PC-9 (cell line): Measurements from ENCODE around the gene CNTN5. TPM values are rescaled to one million over a fixed set of nuclear protein-coding genes. Genes with fewer than 3 reads are reported as not detected.

Experiments
- BruUV-seq: library from RNA; stranded (reverse); fragments of 400-500 nt; replicated peaks from 2 replicates; lab custom pipeline; 2021; lab: Mats Ljungman, UMichigan
- CTCF ChIA-PET: fragments of 300-600 bp; sonication (Branson Sonifier 250); formaldehyde crosslinking; loops from one replicate; lab custom pipeline; 2022; ENCODE audit warnings: antibody characterized with exemption; lab: Charles Lee
- POLR2A ChIA-PET: fragments of 300-600 bp; sonication (Branson Sonifier 250); formaldehyde crosslinking; loops from one replicate; lab custom pipeline; 2022; ENCODE audit warnings: antibody characterized with exemption; ENCODE audit not compliant: unreplicated experiment; lab: Charles Lee
- DNase-seq, 2 experiments: peaks; one replicate each; pipeline versions ENCODE4 v3.0.0 to v3.0.0-alpha.2; 2015 to 2022; ENCODE audit warnings: mixed read lengths in 1 of 2
- H2AFZ ChIP-seq: fragments of 200-600 bp; sonication (generic); 2 replicates; pipeline ENCODE4 v1.8.1; 2017; ENCODE audit warnings: antibody characterized with exemption
- H3F3A ChIP-seq: fragments of 200-600 bp; sonication (generic); 2 replicates; pipeline ENCODE4 v1.8.1; 2017; ENCODE audit warnings: antibody characterized with exemption, mild to moderate bottlenecking, low read depth; ENCODE audit not compliant: insufficient read depth
- H3K27ac ChIP-seq: fragments of 200-600 bp; sonication (generic); 2 replicates; pipeline ENCODE4 v1.6.1; 2016; ENCODE audit warnings: mixed run types
- H3K27me3 ChIP-seq: fragments of 200-600 bp; sonication (generic); 2 replicates; pipeline ENCODE4 v1.6.1; 2016; ENCODE audit warnings: low read depth, mixed run types; ENCODE audit not compliant: insufficient read depth
- H3K36me3 ChIP-seq: fragments of 200-600 bp; sonication (generic); 2 replicates; pipeline ENCODE4 v1.6.1; 2016; ENCODE audit warnings: low read depth, mixed run types
- H3K4me1 ChIP-seq: fragments of 200-600 bp; sonication (generic); replicated peaks from 2 replicates; pipeline ENCODE4 v1.6.1; 2016; ENCODE audit warnings: mixed run types; ENCODE audit not compliant: insufficient read depth
- H3K4me2 ChIP-seq: fragments of 200-600 bp; sonication (generic); 2 replicates; pipeline ENCODE4 v1.6.1; 2017; ENCODE audit warnings: mixed run types
- H3K4me3 ChIP-seq: fragments of 200-600 bp; sonication (generic); 2 replicates; pipeline ENCODE4 v1.6.1; 2016; ENCODE audit warnings: mixed run types
- H3K79me2 ChIP-seq: fragments of 200-600 bp; sonication (generic); 2 replicates; pipeline ENCODE4 v1.6.1; 2017; ENCODE audit warnings: low read depth, mixed run types
- H3K9me2 ChIP-seq: fragments of 200-600 bp; sonication (generic); 2 replicates; pipeline ENCODE4 v1.8.1; 2017; ENCODE audit warnings: mild to moderate bottlenecking; ENCODE audit not compliant: insufficient read depth
- H3K9me3 ChIP-seq: fragments of 200-600 bp; sonication (generic); 2 replicates; pipeline ENCODE4 v1.8.1; 2016; ENCODE audit warnings: low read depth; ENCODE audit not compliant: insufficient read depth
- H4K20me1 ChIP-seq: fragments of 200-600 bp; sonication (generic); 2 replicates; pipeline ENCODE4 v1.8.1; 2017; ENCODE audit not compliant: insufficient read depth
- EZH2 ChIP-seq: fragments of 200-600 bp; sonication (generic); IDR thresholded peaks from 2 replicates; pipeline ENCODE4 v1.8.0; 2017; ENCODE audit warnings: antibody characterized with exemption, low read depth
- intact Hi-C: fragments of 100-400 bp; cut with micrococcal nuclease; formaldehyde crosslinking; loops from one replicate; pipeline ENCODE4 v1.10.0; 2022; ENCODE audit not compliant: unreplicated experiment
- total RNA-seq: library from RNA; stranded (reverse); gene quantifications from 2 replicates; pipeline ENCODE4 v1.2.3, GENCODE V29; 2021
- TF ChIP-seq, protein P1 (sequence below): fragments of 200-600 bp; sonication (generic); conservative IDR thresholded peaks from 2 replicates; pipeline ENCODE4 v1.6.1; 2017; ENCODE audit warnings: mixed run types, antibody characterized with exemption, mild to moderate bottlenecking, moderate library complexity

Gene CNTN5
- total RNA-seq, 1 experiment from 2014 or later = not detected

DNA sequence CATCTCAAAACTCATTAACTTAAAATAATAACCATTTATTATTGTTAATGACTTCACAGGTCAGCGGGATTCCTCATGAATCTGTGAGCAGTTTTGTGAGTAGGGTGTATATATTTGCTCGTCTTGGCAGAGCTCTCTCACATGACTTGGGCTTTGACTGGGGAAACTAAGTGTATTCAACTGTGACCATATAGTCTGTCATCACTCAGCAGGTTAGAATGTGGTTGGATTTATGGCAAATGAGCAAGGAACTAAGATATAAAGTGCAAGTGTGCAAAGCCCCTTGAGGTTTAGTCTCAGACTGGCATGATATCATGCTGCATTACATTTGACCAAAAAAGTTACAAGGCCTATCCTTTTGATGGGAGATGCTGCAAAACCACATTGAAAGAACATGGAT is 254.8 kb downstream of the CNTN5 start:
- no TSS peak for BruUV-seq
- no peak overlapping the region for H2AFZ ChIP-seq
- H3K36me3 ChIP-seq = no peaks in the 10 kb centered on the region
- 0 out of 2 replicates have a peak, but pooled peaks cover 3% of the 10 kb centered on the region for H3K9me2 ChIP-seq
- intact Hi-C loops = no loop called here
- H3K79me2 ChIP-seq = no peaks in the 10 kb centered on the region
- ChIA-PET POLR2A (no interaction called here), CTCF (no interaction called here)
- no peaks in the 10 kb centered on the region for H3K4me1 ChIP-seq
- H3K9me3 ChIP-seq = no peaks in the 10 kb centered on the region
- no peak overlapping the region for H3K27ac ChIP-seq
- H3F3A ChIP-seq = no peaks in the 10 kb centered on the region
- TF ChIP-seq, protein P1, sequence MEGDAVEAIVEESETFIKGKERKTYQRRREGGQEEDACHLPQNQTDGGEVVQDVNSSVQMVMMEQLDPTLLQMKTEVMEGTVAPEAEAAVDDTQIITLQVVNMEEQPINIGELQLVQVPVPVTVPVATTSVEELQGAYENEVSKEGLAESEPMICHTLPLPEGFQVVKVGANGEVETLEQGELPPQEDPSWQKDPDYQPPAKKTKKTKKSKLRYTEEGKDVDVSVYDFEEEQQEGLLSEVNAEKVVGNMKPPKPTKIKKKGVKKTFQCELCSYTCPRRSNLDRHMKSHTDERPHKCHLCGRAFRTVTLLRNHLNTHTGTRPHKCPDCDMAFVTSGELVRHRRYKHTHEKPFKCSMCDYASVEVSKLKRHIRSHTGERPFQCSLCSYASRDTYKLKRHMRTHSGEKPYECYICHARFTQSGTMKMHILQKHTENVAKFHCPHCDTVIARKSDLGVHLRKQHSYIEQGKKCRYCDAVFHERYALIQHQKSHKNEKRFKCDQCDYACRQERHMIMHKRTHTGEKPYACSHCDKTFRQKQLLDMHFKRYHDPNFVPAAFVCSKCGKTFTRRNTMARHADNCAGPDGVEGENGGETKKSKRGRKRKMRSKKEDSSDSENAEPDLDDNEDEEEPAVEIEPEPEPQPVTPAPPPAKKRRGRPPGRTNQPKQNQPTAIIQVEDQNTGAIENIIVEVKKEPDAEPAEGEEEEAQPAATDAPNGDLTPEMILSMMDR = no peak
- TF ChIP-seq EZH2 = no peak
- DNase-seq = peak in 1 of 2 experiments; percentile 21
- H3K27me3 ChIP-seq = no peaks in the 10 kb centered on the region
- no peak overlapping the region for H3K4me3 ChIP-seq
- no peaks in the 10 kb centered on the region for H4K20me1 ChIP-seq
- H3K4me2 ChIP-seq = no peak overlapping the region

DNA sequence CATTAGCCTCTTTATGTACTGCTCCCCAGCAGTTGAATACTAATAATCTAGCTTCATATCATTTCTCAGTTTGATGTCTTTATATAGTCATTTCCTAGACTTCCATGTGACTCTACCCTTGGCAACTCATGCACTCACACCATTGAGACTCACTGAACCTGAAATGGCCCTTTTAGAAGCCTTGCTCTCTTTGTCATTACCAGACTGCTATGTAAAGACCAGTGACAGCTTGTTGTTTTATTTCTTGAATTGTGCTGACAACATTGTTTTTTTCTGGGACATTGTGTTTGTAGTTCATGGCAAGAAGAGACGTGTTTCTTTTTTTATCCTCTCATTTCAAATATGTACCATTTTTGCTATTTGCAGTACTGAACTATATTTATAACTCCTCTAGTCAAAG is 256.5 kb downstream of the CNTN5 start:
- TF ChIP-seq EZH2 = no peak
- TF ChIP-seq, protein P1 = no peak
- H3K4me1 ChIP-seq = no peaks in the 10 kb centered on the region
- no peak overlapping the region for H3K4me2 ChIP-seq
- no peaks in the 10 kb centered on the region for H3F3A ChIP-seq
- CTCF ChIA-PET = no interaction called here
- 0 out of 2 replicates have a peak, but pooled peaks cover 3% of the 10 kb centered on the region for H3K9me2 ChIP-seq
- no peaks in the 10 kb centered on the region for H3K27me3 ChIP-seq
- no peak for DNase-seq
- no peak overlapping the region for H3K4me3 ChIP-seq
- H3K36me3 ChIP-seq = no peaks in the 10 kb centered on the region
- intact Hi-C loops = no loop called here
- H2AFZ ChIP-seq = no peak overlapping the region
- H3K79me2 ChIP-seq = no peaks in the 10 kb centered on the region
- no TSS peak for BruUV-seq
- H3K27ac ChIP-seq = no peak overlapping the region
- POLR2A ChIA-PET = no interaction called here
- H3K9me3 ChIP-seq = no peaks in the 10 kb centered on the region
- H4K20me1 ChIP-seq = no peaks in the 10 kb centered on the region

DNA sequence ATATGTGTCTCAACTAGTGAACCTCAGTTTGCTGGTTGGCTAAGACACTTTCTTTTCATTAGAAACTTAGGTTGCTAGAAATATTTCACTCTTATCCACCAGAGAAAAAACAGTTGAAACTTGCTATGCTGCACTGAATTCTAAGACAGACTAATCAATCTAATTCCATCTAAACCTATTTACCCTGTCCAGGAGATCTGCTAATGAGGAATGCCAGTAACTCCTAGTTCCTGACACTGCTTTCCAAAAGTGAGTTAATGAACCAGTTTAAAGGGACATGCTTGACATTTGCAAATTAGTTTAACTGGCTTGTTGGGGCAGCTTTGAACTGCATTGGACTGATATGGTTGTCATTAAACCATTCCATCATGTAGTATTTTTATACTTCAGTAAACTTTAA is 258.5 kb downstream of the CNTN5 start:
- Histone ChIP-seq H3K36me3 (no peaks in the 10 kb centered on the region), H3K9me2 (0 out of 2 replicates have a peak, but pooled peaks cover 3% of the 10 kb centered on the region), H3K9me3 (no peaks in the 10 kb centered on the region), H3K4me2 (no peak overlapping the region), H3K27me3 (no peaks in the 10 kb centered on the region), H3K27ac (no peak overlapping the region), H3F3A (no peaks in the 10 kb centered on the region), H2AFZ (0 out of 2 replicates have a peak overlapping the region, but pooled peaks have one; percentile 4), H3K4me3 (no peak overlapping the region), H3K4me1 (no peaks in the 10 kb centered on the region), H3K79me2 (no peaks in the 10 kb centered on the region), H4K20me1 (no peaks in the 10 kb centered on the region)
- intact Hi-C loops = no loop called here
- ChIA-PET CTCF (no interaction called here), POLR2A (no interaction called here)
- no peak for TF ChIP-seq EZH2
- TF ChIP-seq, protein P1 = no peak
- DNase-seq = no peak
- BruUV-seq = no TSS peak
